HG02588 (cell line): Measurements from ENCODE around the gene KCNQ1.

Source experiments
- ATAC-seq: cut with Tn5 transposase; IDR thresholded peaks from one replicate; pipeline ENCODE4 v1.9.1; 2021; ENCODE audit warnings: mild to moderate bottlenecking, moderate library complexity; ENCODE audit not compliant: unreplicated experiment

KCNQ1 gene

GRCh38 chr11:2799881-2800654 lies 355.3 kb downstream of the KCNQ1 start:
- no peak for ATAC-seq

GRCh38 chr11:2800655-2801531 lies 356.1 kb downstream of the KCNQ1 start:
- no peak for ATAC-seq

- no peak for ATAC-seq
Observed at GRCh38 chr11:2801711-2802388, 357.0 kb downstream of the KCNQ1 start.

- ATAC-seq = no peak
Observed at GRCh38 chr11:2802389-2803185, 357.8 kb downstream of the KCNQ1 start.

GRCh38 chr11:2803186-2804091 lies 358.6 kb downstream of the KCNQ1 start:
- ATAC-seq = no peak

GRCh38 chr11:2804189-2804588 lies 359.4 kb downstream of the KCNQ1 start:
- no peak for ATAC-seq

- ATAC-seq = no peak
Observed at GRCh38 chr11:2804701-2805387, 360.0 kb downstream of the KCNQ1 start.

- no peak for ATAC-seq
Observed at GRCh38 chr11:2805388-2806056, 360.7 kb downstream of the KCNQ1 start.

- ATAC-seq = no peak
Observed at GRCh38 chr11:2806351-2807024, 361.7 kb downstream of the KCNQ1 start.

GRCh38 chr11:2807025-2807681 lies 362.3 kb downstream of the KCNQ1 start:
- ATAC-seq = no peak

GRCh38 chr11:2807801-2808241 lies 363.0 kb downstream of the KCNQ1 start:
- ATAC-seq = no peak

- no peak for ATAC-seq
Observed at GRCh38 chr11:2808850-2809846, 364.3 kb downstream of the KCNQ1 start.

GRCh38 chr11:2809854-2810253 lies 365.0 kb downstream of the KCNQ1 start:
- no peak for ATAC-seq

- ATAC-seq = no peak
Observed at GRCh38 chr11:2810411-2811205, 365.8 kb downstream of the KCNQ1 start.
